Stimulated activated CD8-positive, alpha-beta memory T cell treated with anti-CD3 and anti-CD28 coated beads, Interleukin-15, amount 100 ng/mL, for 24 hours (primary cell): Measurements from ENCODE around the gene UNC13A.
"Not testable (repeated sequence)": the region's sequence is repeated elsewhere in the genome, so short reads cannot be mapped to it uniquely, and the experiment has no call there.

Source experiments
- DNase-seq: peaks from one replicate; pipeline ENCODE4 v3.0.0-alpha.2; 2020; ENCODE audit warnings: low read depth

UNC13A gene

DNA sequence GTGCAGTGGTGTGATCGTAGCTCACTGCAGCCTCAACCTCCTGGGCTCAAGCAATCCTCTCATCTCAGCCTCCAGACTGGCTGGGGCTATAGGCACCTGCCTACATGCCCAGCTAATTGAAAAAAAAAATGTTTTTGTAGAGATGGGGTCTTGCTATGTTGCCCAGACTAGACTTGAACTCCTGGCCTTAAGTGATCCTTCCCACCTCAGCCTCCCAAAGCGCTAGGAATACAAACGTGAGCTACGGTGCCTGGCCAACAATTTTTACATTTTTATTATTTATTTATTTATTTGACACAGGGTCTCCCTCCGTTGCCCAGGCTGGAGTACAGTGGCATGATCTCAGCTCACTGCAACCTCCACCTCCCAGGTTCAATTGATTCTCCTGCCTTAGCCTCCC lies 117.9 kb downstream of the UNC13A start:
- not testable (repeated sequence) for DNase-seq

DNA sequence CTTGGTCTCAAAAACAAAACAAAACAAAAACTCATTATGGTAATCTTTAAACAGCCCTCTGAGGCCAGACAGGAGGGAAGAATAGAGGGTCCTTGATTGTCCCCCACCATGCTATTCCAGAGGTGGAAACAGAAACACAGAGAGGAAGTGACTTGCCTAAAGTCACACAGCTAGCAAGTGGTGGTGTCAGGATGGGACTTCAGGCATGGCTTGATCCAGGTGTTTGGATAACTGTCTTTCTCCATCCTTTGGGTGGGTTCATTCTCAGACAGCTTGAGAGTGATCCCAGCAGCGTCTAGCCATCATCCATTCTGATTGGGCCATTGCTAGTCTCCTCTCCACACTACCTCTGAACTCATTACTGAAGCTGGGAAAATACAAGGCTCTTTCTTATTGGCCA lies 120.2 kb downstream of the UNC13A start:
- DNase-seq: no peak

DNA sequence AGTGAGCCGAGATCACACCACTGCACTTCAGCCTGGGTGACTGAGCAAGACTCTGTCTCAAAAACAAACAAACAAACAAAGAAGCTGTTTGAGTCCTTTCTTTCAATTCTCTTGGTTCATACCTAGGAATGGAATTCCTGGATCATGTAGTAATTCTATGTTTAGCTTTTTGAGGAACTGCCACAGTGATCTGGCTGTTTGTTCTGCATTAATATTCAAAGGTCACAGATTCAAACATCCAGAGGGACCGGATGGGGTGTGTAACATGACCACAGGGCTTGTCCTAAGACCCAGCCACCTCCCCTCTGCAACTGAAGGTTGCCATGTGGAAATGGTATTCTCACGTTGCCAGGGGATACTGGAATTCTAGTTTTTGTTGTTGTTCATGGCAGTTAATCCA lies 122.5 kb downstream of the UNC13A start:
- no peak for DNase-seq

DNA sequence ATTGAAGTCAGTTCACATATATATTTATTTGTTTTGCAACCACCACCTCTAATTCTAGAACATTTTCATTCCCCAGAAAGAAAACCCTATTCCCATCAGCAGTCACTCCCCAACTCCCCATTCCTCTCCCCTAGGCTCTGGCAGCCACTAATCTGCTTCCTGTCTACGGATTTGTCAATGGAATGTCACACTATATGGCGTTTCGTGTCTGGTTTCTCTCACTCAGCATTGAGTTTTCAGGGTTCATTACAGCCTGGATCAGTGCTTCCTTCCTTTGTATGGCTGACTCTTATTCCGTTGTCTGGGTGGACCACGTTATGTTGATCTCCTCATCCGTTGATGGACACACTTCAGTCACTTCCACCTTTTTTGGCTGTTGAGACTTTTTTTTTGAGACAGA lies 123.4 kb downstream of the UNC13A start:
- no peak for DNase-seq

DNA sequence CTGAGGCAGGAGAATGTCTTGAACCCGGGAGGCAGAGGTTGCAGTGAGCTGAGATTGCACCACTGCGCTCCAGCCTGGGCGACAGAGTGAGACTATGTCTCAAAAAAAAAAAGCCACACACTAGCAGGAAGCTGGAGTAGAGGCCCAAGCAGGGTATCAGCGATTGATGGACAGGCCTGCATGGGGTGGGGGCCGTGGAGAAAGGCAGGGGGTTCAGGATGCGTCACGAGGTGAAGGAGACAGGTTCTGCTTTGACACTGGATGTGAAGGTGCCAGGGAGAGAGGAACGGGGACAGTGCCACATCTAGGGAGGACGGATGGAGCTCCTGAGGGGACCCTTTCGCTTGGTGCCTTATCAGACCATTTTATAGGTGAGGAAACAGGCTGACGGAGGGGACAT lies 125.6 kb downstream of the UNC13A start:
- no peak for DNase-seq

DNA sequence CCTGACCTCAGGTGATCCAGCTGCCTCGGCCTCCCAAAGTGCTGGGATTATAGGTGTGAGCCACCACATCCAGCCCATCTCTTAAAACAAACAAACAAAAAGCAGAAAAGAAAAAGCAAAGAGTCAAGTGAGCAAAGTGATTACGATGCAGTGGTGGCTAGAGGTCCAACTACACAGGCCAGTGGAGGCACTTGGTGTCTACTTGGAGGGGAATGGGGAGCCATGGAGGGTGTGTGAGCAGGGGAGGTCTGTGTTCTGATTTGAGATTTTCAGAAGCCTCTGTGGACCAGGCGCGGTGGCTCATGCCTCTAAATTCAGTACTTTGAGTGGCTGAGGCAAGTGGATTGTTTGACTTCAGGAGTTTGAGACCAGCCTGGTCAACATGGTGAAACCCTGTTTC lies 126.1 kb downstream of the UNC13A start:
- no peak for DNase-seq

DNA sequence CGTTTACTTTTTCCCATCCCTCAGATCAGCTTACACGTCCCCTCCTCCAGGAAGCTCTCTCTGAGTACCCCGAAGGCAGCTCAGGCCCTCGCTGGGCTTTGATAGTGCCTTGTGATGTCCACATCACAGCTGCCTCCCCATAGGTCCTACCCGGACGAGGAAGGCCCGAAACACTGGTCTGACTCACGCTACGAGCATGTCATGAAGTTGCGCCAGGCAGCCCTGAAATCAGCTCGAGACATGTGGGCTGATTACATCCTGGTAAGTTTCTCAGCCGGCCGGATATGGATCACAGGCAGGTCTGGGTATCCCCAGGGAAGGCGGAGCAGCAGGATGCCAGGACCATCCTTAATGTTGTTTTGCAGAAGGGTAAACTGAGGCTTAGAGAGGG lies 128.0 kb downstream of the UNC13A start:
- no peak for DNase-seq

DNA sequence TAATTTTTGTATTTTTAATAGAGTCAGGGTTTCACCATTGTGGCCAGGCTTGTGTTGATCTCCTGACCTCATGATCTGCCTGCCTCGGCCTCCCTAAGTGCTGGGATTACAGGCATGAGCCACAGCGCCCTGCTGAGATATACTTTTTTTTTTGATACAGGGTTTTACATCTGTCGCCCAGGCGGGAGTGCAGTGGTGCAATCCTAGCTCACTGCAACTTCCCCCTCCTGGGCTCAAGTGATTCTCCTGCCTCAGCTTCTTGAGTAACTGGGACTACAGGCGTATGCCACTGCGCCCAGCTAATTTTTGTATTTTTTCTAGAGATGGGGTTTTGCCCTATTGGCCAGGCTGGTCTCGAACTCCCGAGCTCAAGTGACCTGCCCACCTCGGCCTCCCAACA lies 130.7 kb downstream of the UNC13A start:
- no peak for DNase-seq

DNA sequence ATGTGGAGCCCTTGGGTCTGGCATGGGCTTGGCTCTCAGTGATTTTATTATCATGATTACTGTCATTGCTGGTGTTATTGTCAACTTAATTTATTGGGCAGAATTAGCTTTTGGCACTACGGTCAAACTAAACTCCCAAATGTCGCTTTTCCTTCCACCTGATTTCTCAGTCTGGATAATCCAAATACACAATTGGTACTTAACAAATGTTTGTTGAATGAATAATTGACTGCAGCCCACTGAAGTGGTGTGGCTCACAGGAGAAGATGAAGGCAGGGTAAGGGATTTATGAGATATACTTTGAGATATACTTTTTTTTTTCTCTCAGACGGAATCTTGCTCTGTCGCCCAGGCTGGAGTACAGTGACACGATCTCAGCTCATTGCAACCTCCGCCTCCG lies 131.2 kb downstream of the UNC13A start:
- no peak for DNase-seq

DNA sequence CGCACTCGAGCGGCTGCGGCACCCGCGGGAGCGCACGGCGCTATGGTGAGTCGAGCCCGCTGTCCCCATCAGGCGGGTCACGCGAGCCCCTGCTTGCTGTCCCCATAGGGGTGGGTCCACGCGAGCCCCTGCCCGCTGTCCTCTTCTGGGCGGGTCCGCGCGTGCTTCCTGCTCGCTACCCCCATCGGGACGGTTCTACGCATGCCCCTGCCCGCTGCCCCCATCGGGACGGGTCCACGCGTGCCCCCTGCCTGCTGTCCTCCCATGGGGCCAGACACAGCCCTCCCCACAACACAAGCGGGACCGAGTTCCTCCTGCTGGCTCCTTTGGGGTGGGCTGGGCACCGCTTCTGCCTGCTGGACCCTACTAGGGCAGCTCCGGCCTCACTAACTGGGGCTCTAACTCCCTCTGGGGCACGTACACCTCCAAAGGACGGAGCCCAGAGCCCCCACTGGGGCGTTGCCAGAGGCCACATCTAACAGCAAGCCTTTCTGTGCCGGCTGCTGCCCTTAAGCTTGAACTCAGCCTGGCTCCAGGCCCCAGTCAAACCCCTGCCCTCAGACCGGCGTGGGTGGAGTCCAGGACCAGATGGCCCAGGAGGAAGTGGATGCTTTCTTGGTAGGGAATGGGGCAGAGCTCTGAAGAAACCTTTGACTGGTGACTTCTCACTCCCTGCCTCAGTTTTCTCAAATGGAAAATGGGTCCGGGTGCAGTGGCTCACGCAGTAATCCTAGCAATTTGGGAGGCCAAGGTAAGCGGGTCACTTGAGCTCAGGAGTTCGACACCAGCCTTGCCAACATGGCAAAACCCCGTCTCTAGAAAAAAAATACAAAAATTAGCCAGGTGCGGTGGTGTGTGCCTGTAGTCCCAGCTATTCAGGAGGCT lies 132.0 kb downstream of the UNC13A start:
- peak; percentile 32 for DNase-seq

DNA sequence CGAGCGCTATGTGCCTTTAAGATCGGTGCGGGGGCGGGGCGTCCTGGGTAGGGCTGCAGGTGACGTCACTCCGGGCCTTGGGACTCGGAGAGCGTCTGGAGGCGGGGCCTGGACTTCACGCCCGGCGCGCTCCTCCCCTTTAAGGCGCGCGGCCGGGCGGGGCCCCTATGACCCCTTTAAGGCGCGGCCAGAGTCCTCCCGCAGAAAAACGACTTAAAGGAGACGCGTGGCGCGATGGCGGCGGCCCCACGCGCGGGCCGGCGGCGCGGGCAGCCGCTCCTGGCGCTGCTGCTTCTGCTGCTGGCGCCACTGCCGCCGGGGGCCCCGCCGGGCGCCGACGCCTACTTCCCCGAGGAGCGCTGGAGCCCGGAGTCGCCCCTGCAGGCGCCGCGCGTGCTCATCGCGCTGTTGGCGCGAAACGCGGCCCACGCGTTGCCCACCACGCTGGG lies 132.7 kb downstream of the UNC13A start, which contains the start of gene COLGALT1:
TSS of gene COLGALT1 (plus strand) at position 170 of the 449 bp plus-strand sequence. CDS start at position 235, 65 bp downstream.
- peak; percentile 94 for DNase-seq

DNA sequence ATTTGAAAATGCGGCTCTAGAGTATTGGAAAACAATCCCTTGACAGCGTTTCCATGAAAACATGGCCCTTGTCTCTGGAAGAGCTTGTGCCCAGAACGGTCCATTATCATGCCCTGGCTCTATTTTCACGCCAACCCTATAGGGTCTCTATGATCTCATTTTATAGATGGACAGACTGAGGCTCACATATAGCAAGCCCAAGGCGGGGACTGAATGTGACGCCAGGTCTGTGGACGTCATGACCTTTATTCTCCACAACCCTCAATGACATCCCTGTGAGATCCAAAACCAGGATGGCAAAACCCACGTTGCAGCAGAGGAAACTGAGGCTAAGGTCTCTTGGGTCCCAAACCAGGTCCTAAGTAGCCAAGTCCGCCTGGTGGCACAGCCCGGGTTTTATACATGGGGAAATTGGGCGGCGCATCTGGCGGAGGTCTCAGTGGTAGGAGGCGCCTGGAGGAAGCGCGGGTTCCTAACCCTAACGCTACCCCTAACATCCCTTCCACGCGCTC lies 133.1 kb downstream of the UNC13A start:
- DNase-seq: no peak

DNA sequence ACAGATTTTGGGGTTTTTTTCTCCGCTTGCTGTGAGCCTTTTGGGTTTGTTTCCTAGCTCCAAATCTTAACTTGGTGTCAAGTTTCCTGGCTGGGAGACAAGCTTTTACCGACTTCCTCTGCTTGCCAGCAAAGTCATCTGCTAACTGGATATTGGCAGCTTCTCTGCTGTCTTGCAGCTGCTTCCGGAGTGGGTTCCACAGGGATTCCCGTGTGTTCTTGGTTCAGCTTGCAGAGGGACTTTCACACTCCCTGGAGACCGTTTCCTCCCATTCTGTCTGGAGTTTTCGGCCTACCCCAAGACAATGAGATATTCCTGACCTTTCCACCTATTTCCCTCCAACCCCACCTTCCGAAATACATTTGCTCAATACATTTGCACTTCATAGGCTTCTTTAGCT lies 134.9 kb downstream of the UNC13A start:
- DNase-seq: no peak

DNA sequence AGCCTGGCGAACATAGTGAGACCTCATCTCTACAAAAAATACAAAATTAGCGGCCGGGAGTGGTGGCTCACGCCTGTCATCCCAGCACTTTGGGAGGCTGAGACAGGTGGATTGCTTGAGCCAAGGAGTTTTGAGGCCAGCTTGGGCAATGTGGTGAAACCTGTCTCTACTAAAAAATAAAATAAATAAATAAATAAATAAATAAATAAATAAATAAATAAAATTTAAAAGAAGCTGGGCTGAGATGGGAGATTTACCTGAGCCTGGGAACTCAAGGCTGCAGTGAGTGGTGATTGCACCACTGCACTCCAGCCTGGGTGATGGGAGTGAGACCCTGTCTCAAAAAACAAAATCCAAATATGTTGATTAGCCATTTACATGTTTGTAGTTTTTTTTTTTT lies 135.4 kb downstream of the UNC13A start:
- DNase-seq: not testable (repeated sequence)
